Osteocyte (in vitro differentiated cells): Measurements from ENCODE around the gene CAP2. TPM values are rescaled to one million over a fixed set of nuclear protein-coding genes. Genes with fewer than 3 reads are reported as not detected.
"Not testable (repeated sequence)": the region's sequence is repeated elsewhere in the genome, so short reads cannot be mapped to it uniquely, and the experiment has no call there.

Experiments
- DNase-seq: peaks from one replicate; pipeline ENCODE4 v3.0.0; 2021; ENCODE audit warnings: mixed read lengths; ENCODE audit not compliant: unreplicated experiment; ENCODE audit errors: extremely low spot score
- H3K27ac Mint-ChIP-seq: one replicate; pipeline ENCODE4 v1.8.0; 2021; ENCODE audit warnings: mild to moderate bottlenecking, mixed read lengths; ENCODE audit not compliant: unreplicated experiment
- H3K27me3 Mint-ChIP-seq: one replicate; pipeline ENCODE4 v1.8.0; 2021; ENCODE audit warnings: mixed read lengths; ENCODE audit not compliant: unreplicated experiment
- H3K36me3 Mint-ChIP-seq: one replicate; pipeline ENCODE4 v1.8.0; 2021; ENCODE audit warnings: mixed read lengths; ENCODE audit not compliant: unreplicated experiment
- H3K4me1 Mint-ChIP-seq: one replicate; pipeline ENCODE4 v1.8.0; 2021; ENCODE audit warnings: mixed read lengths; ENCODE audit not compliant: unreplicated experiment
- H3K4me3 Mint-ChIP-seq: one replicate; pipeline ENCODE4 v1.8.0; 2021; ENCODE audit warnings: mild to moderate bottlenecking, moderate library complexity, mixed read lengths; ENCODE audit not compliant: unreplicated experiment
- H3K9me3 Mint-ChIP-seq: one replicate; pipeline ENCODE4 v1.8.0; 2021; ENCODE audit warnings: mixed read lengths; ENCODE audit not compliant: unreplicated experiment
- CTCF ChIP-seq: fragments of 200-600 bp; sonication (generic); IDR thresholded peaks from 2 replicates; pipeline ENCODE4 v1.5.0; 2021; ENCODE audit warnings: antibody characterized with exemption, mild to moderate bottlenecking, moderate library complexity
- total RNA-seq: library from RNA; stranded (reverse); gene quantifications from 2 replicates; pipeline ENCODE4 v1.2.1, GENCODE V29; 2021

CAP2 gene
- total RNA-seq, 1 donor from 2014 or later = 71.8 TPM

- no peaks in the 10 kb centered on the region for H3K27me3 Mint-ChIP-seq
- no peak overlapping the region for H3K4me3 Mint-ChIP-seq
- no peak for DNase-seq
- no peak for TF ChIP-seq CTCF
- H3K36me3 Mint-ChIP-seq = peaks cover 27% of the 10 kb centered on the region
- peaks cover 40% of the 10 kb centered on the region for H3K4me1 Mint-ChIP-seq
- peak overlapping the region; percentile 42 for H3K27ac Mint-ChIP-seq
- H3K9me3 Mint-ChIP-seq = peaks cover 5% of the 10 kb centered on the region
Measured at GRCh38 chr6:17408081-17408480, 14.7 kb downstream of the CAP2 start.

- no peak for TF ChIP-seq CTCF
- DNase-seq = no peak
- H3K4me1 Mint-ChIP-seq = peaks cover 51% of the 10 kb centered on the region
Measured at GRCh38 chr6:17410281-17410680, 16.9 kb downstream of the CAP2 start.

GRCh38 chr6:17413313-17413750, 19.9 kb downstream of the CAP2 start:
- TF ChIP-seq CTCF = no peak
- H3K36me3 Mint-ChIP-seq = peaks cover 18% of the 10 kb centered on the region
- H3K4me1 Mint-ChIP-seq = peaks cover 64% of the 10 kb centered on the region
- H3K4me3 Mint-ChIP-seq = no peak overlapping the region
- no peaks in the 10 kb centered on the region for H3K27me3 Mint-ChIP-seq
- peak overlapping the region; percentile 62 for H3K27ac Mint-ChIP-seq
- H3K9me3 Mint-ChIP-seq = no peaks in the 10 kb centered on the region
- no peak for DNase-seq

More at GRCh38 chr6:17410281-17410680, 16.9 kb downstream of the CAP2 start:
- H3K27ac Mint-ChIP-seq = no peak overlapping the region
- no peaks in the 10 kb centered on the region for H3K27me3 Mint-ChIP-seq
- H3K36me3 Mint-ChIP-seq = peaks cover 27% of the 10 kb centered on the region
- no peak overlapping the region for H3K4me3 Mint-ChIP-seq
- H3K9me3 Mint-ChIP-seq = peaks cover 5% of the 10 kb centered on the region

GRCh38 chr6:17414395-17414794, 21.0 kb downstream of the CAP2 start:
- H3K9me3 Mint-ChIP-seq, DNase-seq, H3K4me3 Mint-ChIP-seq, H3K27me3 Mint-ChIP-seq, H3K27ac Mint-ChIP-seq: not testable (repeated sequence)
- Mint-ChIP-seq H3K36me3 (peaks cover 17% of the 10 kb centered on the region), H3K4me1 (peaks cover 72% of the 10 kb centered on the region)

GRCh38 chr6:17415321-17415720, 21.9 kb downstream of the CAP2 start:
- no peaks in the 10 kb centered on the region for H3K9me3 Mint-ChIP-seq
- H3K4me1 Mint-ChIP-seq = peaks cover 74% of the 10 kb centered on the region
- H3K4me3 Mint-ChIP-seq = no peak overlapping the region
- peaks cover 8% of the 10 kb centered on the region for H3K36me3 Mint-ChIP-seq
- DNase-seq = no peak
- peak overlapping the region; percentile 20 for H3K27ac Mint-ChIP-seq
- TF ChIP-seq CTCF = no peak
- no peaks in the 10 kb centered on the region for H3K27me3 Mint-ChIP-seq

GRCh38 chr6:17416806-17417205, 23.4 kb downstream of the CAP2 start:
- Mint-ChIP-seq H3K4me1 (peaks cover 87% of the 10 kb centered on the region), H3K9me3 (no peaks in the 10 kb centered on the region), H3K27me3 (no peaks in the 10 kb centered on the region), H3K4me3 (no peak overlapping the region), H3K36me3 (peaks cover 6% of the 10 kb centered on the region), H3K27ac (peak overlapping the region; percentile 91)
- DNase-seq = no peak
- TF ChIP-seq CTCF = no peak
